Activated CD8-positive, alpha-beta T cell treated with anti-CD3 and anti-CD28 coated beads for 36 hours (primary cell): ENCODE measurements around the gene METTL22. TPM values are rescaled to one million over a fixed set of nuclear protein-coding genes. Genes with fewer than 3 reads are reported as not detected.

Experiments
- ATAC-seq: fragments of 200-7000 bp; cut with Tn5 transposase; one replicate; pipeline ENCODE4 v1.10.0; 2021; ENCODE audit warnings: mild to moderate bottlenecking, moderate library complexity
- CTCF ChIA-PET: fragments of 350-600 bp; sonication (Branson Sonifier 250); formaldehyde crosslinking; loops from one replicate; lab custom pipeline; 2021; ENCODE audit warnings: antibody characterized with exemption; lab: Charles Lee
- POLR2A ChIA-PET: fragments of 350-600 bp; sonication (Branson Sonifier 250); formaldehyde crosslinking; loops from one replicate; lab custom pipeline; 2021; ENCODE audit warnings: antibody characterized with exemption; lab: Charles Lee
- DNase-seq: peaks from one replicate; pipeline ENCODE4 v3.0.0-alpha.2; 2020
- H3K27ac Mint-ChIP-seq: one replicate; pipeline ENCODE4 v1.8.0; 2021; ENCODE audit warnings: mild to moderate bottlenecking, mixed read lengths
- H3K27me3 Mint-ChIP-seq: one replicate; pipeline ENCODE4 v1.8.0; 2021; ENCODE audit warnings: mixed read lengths
- H3K36me3 Mint-ChIP-seq: one replicate; pipeline ENCODE4 v1.8.0; 2021; ENCODE audit warnings: low read depth, mixed read lengths
- H3K4me1 Mint-ChIP-seq: one replicate; pipeline ENCODE4 v1.8.0; 2021; ENCODE audit warnings: low read depth, mixed read lengths
- H3K4me3 Mint-ChIP-seq: one replicate; pipeline ENCODE4 v1.8.0; 2021; ENCODE audit warnings: mild to moderate bottlenecking, moderate library complexity, mixed read lengths
- H3K9me3 Mint-ChIP-seq: one replicate; pipeline ENCODE4 v1.8.0; 2021; ENCODE audit warnings: mixed read lengths
- CTCF ChIP-seq: fragments of 200-600 bp; IDR thresholded peaks from one replicate; pipeline ENCODE4 v1.8.0; 2022; ENCODE audit warnings: antibody characterized with exemption, mild to moderate bottlenecking
- intact Hi-C: fragments of 100-400 bp; cut with micrococcal nuclease; formaldehyde crosslinking; loops from one replicate; pipeline ENCODE4 v1.10.0; 2022
- total RNA-seq, 2 experiments: library from RNA; stranded (reverse); gene quantifications; one replicate each; pipeline ENCODE4 v1.2.3, GENCODE V29; 2021

METTL22 gene
- total RNA-seq: 10 to 100 TPM; 31.7 to 31.9 TPM

DNA sequence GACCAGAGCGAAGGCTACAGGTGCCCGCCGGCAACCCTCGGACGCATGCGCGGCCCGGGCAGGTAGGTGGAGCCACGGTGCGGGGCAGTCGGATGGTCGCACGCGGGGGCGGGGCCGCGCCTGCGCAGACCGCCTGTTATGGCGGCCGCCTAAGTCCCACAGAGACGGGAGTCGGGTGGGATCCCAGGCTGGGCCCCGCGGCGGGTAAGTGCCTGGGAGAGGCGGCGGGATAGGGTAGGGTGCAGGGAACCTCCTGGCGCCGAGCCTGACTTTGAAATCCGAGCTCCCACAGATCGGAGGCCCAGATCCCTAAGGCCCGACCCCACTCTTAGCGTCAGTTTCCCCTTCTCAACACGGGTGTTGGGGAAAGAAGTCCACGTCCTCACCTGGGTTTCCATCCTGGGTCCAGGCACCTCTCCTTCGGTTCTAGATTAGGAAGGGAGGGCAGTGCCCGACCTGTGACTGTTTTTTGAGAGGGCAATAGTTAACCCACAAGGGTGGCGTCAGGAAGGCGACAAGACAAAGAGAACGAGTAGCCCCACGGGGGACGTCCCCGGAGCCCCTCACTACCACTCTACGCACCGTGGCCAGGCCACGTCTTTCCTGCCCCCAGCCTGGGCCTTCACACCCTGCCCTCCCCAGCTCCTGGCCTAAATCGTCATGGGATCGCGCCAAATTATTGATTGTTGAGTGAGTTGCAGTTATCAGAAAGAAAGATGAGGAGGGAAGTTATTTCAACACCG lies at the start of gene METTL22:
METTL22 (plus strand) TSS at position 127 of the 743 bp plus-strand sequence. CDS start 3,968 bp downstream, outside the sequence.
- no peak for TF ChIP-seq CTCF
- peak; percentile 94 for DNase-seq
- intact Hi-C loops: no loop called here
- CTCF ChIA-PET: interaction anchor here (0.8 to 2.3 kb wide), 6 partner anchors 23 to 170 kb away, joined by 3 to 9 read pairs (median 3); no protein-coding TSS in a partner anchor
- Mint-ChIP-seq H3K4me3 (peak within 1 kb of the TSS; percentile 98), H3K36me3 (peaks cover 11% of the 10 kb centered on the region), H3K27me3 (peaks cover 3% of the 10 kb centered on the region), H3K4me1 (peaks cover 23% of the 10 kb centered on the region), H3K9me3 (no peaks in the 10 kb centered on the region), H3K27ac (peak within 1 kb of the TSS; percentile 92)
- POLR2A ChIA-PET: interaction anchor here (0.5 to 1.5 kb wide), 6 partner anchors 16 to 175 kb away, joined by 3 to 5 read pairs (median 3); partner anchors contain the start of genes PMM2 and TMEM186
- peak; percentile 98 for ATAC-seq

DNA sequence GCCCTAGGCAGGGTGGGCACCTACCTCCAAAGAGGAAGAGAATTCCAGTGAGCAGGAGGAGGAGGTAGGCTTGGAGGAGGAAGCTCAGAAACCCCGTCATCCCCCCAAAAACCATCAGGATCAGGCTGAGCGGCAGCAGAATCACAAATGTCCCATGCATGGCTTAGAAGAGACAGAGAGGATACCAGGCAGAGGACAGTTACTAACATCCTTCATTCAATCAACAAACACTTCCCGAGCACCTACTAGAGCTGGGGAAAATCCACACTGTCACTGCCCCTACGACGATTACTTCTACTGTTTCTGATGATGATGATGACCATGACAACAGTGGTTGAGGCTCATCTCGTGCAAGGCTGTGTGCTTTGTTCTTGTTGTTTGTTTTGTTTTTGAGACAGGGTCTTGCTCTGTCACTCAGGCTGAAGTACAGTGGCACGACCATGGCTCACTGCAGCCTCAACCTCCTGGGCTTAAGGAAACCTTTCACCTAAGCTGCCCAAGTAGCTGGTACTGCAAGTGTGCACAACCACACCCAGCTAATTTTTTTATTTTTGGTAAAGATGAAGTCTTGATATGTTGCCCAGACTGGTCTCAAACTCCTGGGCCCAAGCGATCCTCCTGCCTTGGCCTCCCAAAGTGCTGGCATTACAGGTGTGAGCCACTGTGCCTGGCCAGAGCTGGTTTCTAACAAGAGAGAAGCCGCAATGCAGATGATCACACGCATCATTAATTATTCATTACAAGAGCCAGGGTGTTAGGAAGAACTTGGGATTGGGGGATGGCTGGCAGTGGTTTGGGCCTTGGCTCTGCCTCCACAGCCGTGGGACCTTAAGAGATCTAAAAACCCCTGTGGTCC lies 49.2 kb upstream of the METTL22 start:
- Mint-ChIP-seq H3K27ac (no peak overlapping the region), H3K9me3 (no peaks in the 10 kb centered on the region), H3K4me1 (peaks cover 2% of the 10 kb centered on the region), H3K27me3 (peaks cover 20% of the 10 kb centered on the region), H3K4me3 (no peak overlapping the region), H3K36me3 (no peaks in the 10 kb centered on the region)
- TF ChIP-seq CTCF: no peak
- POLR2A ChIA-PET: no interaction called here
- DNase-seq (no peak), ATAC-seq (no peak)
- intact Hi-C loops: no loop called here
- CTCF ChIA-PET: interaction anchor here (0.7 to 1.5 kb wide), 4 partner anchors 12 to 364 kb away, joined by 3 to 6 read pairs (median 4); no protein-coding TSS in a partner anchor

- Mint-ChIP-seq H3K4me1 (no peaks in the 10 kb centered on the region), H3K27ac (no peak overlapping the region), H3K36me3 (no peaks in the 10 kb centered on the region), H3K27me3 (peaks cover 20% of the 10 kb centered on the region), H3K9me3 (no peaks in the 10 kb centered on the region), H3K4me3 (no peak overlapping the region)
- ChIA-PET CTCF (interaction anchor here (0.6 to 1.5 kb wide), 4 partner anchors 11 to 468 kb away, joined by 3 to 6 read pairs (median 3); no protein-coding TSS in a partner anchor), POLR2A (no interaction called here)
- DNase-seq: peak; percentile 18
- peak; percentile 47 for TF ChIP-seq CTCF
- intact Hi-C loops: no loop called here
- no peak for ATAC-seq
These were observed 48.4 kb upstream of the METTL22 start for GRCh38 chr16:8572919-8573724.

- DNase-seq (no peak), ATAC-seq (no peak)
- CTCF ChIA-PET: no interaction called here
- POLR2A ChIA-PET: no interaction called here
- no peak for TF ChIP-seq CTCF
- H3K9me3 Mint-ChIP-seq: no peaks in the 10 kb centered on the region
- intact Hi-C loops: no loop called here
- H3K4me3 Mint-ChIP-seq: no peak overlapping the region
- no peak overlapping the region for H3K27ac Mint-ChIP-seq
- H3K4me1 Mint-ChIP-seq: no peaks in the 10 kb centered on the region
- peaks cover 19% of the 10 kb centered on the region for H3K27me3 Mint-ChIP-seq
- H3K36me3 Mint-ChIP-seq: no peaks in the 10 kb centered on the region
These were observed 46.1 kb upstream of the METTL22 start for GRCh38 chr16:8575399-8575798.
